GM23338 (cell line): Measurements from ENCODE around the gene DOCK6. TPM values are rescaled to one million over a fixed set of nuclear protein-coding genes. Genes with fewer than 3 reads are reported as not detected.

ENCODE experiments used
- ATAC-seq: fragments of 200-7000 bp; cut with Tn5 transposase; 3 replicates; pipeline ENCODE4 v1.9.1; 2020
- DNase-seq: peaks from one replicate; pipeline ENCODE4 v3.0.0-alpha.2; 2015; ENCODE audit warnings: low spot score
- H2AFZ ChIP-seq: fragments of 200-600 bp; sonication (generic); 2 replicates; pipeline ENCODE4 v1.8.0; 2016; ENCODE audit warnings: antibody characterized with exemption, mild to moderate bottlenecking, moderate library complexity
- H3F3A ChIP-seq: fragments of 200-600 bp; sonication (generic); replicated peaks from 2 replicates; pipeline ENCODE4 v1.8.0; 2017; ENCODE audit warnings: antibody characterized with exemption, mixed run types, low read depth
- H3K27ac ChIP-seq: fragments of 200-600 bp; sonication (generic); 2 replicates; pipeline ENCODE4 v1.6.1; 2016; ENCODE audit warnings: low read depth
- H3K27me3 ChIP-seq: fragments of 200-600 bp; sonication (generic); 2 replicates; pipeline ENCODE4 v1.8.0; 2016; ENCODE audit warnings: mild to moderate bottlenecking, mixed run types, moderate library complexity; ENCODE audit not compliant: insufficient read depth
- H3K36me3 ChIP-seq: fragments of 200-600 bp; sonication (generic); 2 replicates; pipeline ENCODE4 v1.8.0; 2016; ENCODE audit warnings: mild to moderate bottlenecking; ENCODE audit not compliant: insufficient read depth
- H3K4me1 ChIP-seq: fragments of 200-600 bp; sonication (generic); 2 replicates; pipeline ENCODE4 v1.8.0; 2016; ENCODE audit warnings: mild to moderate bottlenecking, moderate library complexity; ENCODE audit not compliant: insufficient read depth
- H3K4me2 ChIP-seq: fragments of 200-600 bp; sonication (generic); 2 replicates; pipeline ENCODE4 v1.7.1; 2017; ENCODE audit warnings: mixed run types
- H3K4me3 ChIP-seq: fragments of 200-600 bp; sonication (generic); 2 replicates; pipeline ENCODE4 v1.6.1; 2016; ENCODE audit warnings: mixed run types
- H3K79me2 ChIP-seq: fragments of 200-600 bp; sonication (generic); replicated peaks from 2 replicates; pipeline ENCODE4 v1.8.0; 2017; ENCODE audit warnings: mild to moderate bottlenecking; ENCODE audit not compliant: insufficient read depth
- H3K9me2 ChIP-seq: fragments of 200-600 bp; sonication (generic); 2 replicates; pipeline ENCODE4 v1.8.0; 2017; ENCODE audit not compliant: insufficient read depth
- H4K20me1 ChIP-seq: fragments of 200-600 bp; sonication (generic); replicated peaks from 2 replicates; pipeline ENCODE4 v1.8.0; 2017; ENCODE audit warnings: mild to moderate bottlenecking; ENCODE audit not compliant: insufficient read depth
- H3K27ac Mint-ChIP-seq: 2 replicates; pipeline ENCODE4 v1.8.0; 2020; ENCODE audit warnings: inconsistent platforms, mild to moderate bottlenecking, moderate library complexity, mixed read lengths
- H3K27me3 Mint-ChIP-seq: 3 replicates; pipeline ENCODE4 v1.8.0; 2022; ENCODE audit warnings: low read depth, mild to moderate bottlenecking, moderate library complexity, mixed read lengths, inconsistent platforms; ENCODE audit not compliant: insufficient read depth, poor library complexity
- H3K36me3 Mint-ChIP-seq: 3 replicates; pipeline ENCODE4 v1.8.0; 2021; ENCODE audit warnings: low read depth, mild to moderate bottlenecking, inconsistent platforms, moderate library complexity, mixed read lengths
- H3K4me1 Mint-ChIP-seq: 3 replicates; pipeline ENCODE4 v1.8.0; 2020; ENCODE audit warnings: mild to moderate bottlenecking, inconsistent platforms, mixed read lengths
- H3K4me3 Mint-ChIP-seq: 3 replicates; pipeline ENCODE4 v1.8.0; 2021; ENCODE audit warnings: moderate library complexity, mild to moderate bottlenecking, inconsistent platforms, mixed read lengths
- H3K9me3 Mint-ChIP-seq: 3 replicates; pipeline ENCODE4 v1.8.0; 2020; ENCODE audit warnings: moderate library complexity, mild to moderate bottlenecking, inconsistent platforms, mixed read lengths
- EZH2 ChIP-seq: fragments of 200-600 bp; sonication (generic); IDR thresholded peaks from one replicate; pipeline ENCODE4 v1.8.0; 2017; ENCODE audit warnings: antibody characterized with exemption, mild to moderate bottlenecking, low read depth; ENCODE audit not compliant: unreplicated experiment
- JUNB ChIP-seq: IDR thresholded peaks from one replicate; pipeline ENCODE4 v1.6.1; 2016; ENCODE audit warnings: antibody characterized with exemption; ENCODE audit not compliant: unreplicated experiment
- STAT1 ChIP-seq: IDR thresholded peaks from one replicate; pipeline ENCODE4 v1.6.1; 2016; ENCODE audit warnings: antibody characterized with exemption; ENCODE audit not compliant: unreplicated experiment
- ZNF114 ChIP-seq: fragments of 250-450 bp; sonication (Bioruptor Pico); IDR thresholded peaks from 2 replicates; pipeline ENCODE4 v1.5.0; 2020; ENCODE audit warnings: mild to moderate bottlenecking, moderate library complexity
- ZNF331 ChIP-seq: fragments of 250-450 bp; sonication (Bioruptor Pico); IDR thresholded peaks from 2 replicates; pipeline ENCODE4 v1.5.0; 2020; ENCODE audit warnings: low read depth, mild to moderate bottlenecking, moderate library complexity
- polyA plus RNA-seq: library from polyadenylated mRNA; unstranded; fragments of >200 nt; fragmentation: Nextera tagmentation; extraction: Ambion mirVana; gene quantifications from 2 replicates; pipeline ENCODE4 v1.2.1, GENCODE V29; 2016
- total RNA-seq: library from RNA; depleted of rRNA; stranded (reverse); fragments of >200 nt; shearing (Covaris generic); gene quantifications from 2 replicates; pipeline ENCODE4 v1.2.3, GENCODE V29; 2014
- TF ChIP-seq, protein P1 (sequence below), 2 experiments: fragments of 200-600 bp in 1 of 2; sonication (generic) in 1 of 2; conservative IDR thresholded peaks; 2 replicates each; pipeline versions ENCODE4 v1.5.1 to v1.6.1; 2016 to 2017; ENCODE audit warnings: antibody characterized with exemption in 2 of 2, low read depth in 2 of 2, mild to moderate bottlenecking in 2 of 2, moderate library complexity in 1 of 2
- TF ChIP-seq, protein P2 (sequence below): IDR thresholded peaks from 2 replicates; pipeline ENCODE4 v1.6.1; 2016; ENCODE audit warnings: antibody characterized with exemption

The DOCK6 gene
- total and polyA plus RNA-seq, 2 experiments from 2014 or later = 34.6 to 49.0 TPM

DNA sequence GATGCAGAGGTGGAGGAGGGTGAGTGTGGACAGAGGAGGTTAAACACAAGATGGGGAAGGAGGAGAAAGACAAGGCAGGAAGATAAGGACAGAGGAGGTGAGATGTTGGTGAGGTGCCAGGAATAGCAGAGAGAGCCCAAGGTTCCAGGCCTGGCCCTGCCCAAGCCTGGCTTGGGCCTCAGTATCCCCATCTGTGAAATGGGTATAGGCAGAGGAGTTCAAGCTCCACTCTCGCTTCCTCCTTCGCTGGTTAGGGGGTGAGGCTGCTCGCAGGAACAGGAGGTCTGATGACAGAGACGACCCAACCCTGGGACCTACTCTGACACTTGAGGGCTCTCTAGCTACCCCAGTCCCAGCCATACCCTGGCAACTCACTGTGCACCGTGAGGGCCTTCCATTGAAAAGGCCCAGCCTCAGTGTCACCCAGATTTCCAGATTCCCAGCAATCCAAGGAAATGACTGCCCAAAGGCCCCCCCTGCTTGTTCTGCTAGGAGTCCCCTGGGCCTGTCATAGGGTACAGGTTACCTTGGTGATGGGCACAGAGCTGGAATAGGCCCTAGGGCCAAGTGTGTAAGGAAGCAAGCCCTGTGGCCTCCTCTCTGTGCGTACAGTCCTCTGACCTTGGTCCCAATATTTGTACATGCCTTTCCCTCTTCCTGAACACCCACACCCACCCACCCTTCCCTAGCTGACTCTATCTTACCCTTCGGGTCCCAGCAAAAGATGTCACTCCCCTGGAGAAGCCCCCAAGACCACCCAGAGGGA lies 31.5 kb downstream of the DOCK6 start:
- H3K4me2 ChIP-seq = no peak overlapping the region
- peaks cover 5% of the 10 kb centered on the region; the same call in 1 of the 3 replicates for H3K4me1 Mint-ChIP-seq
- H3K36me3 ChIP-seq = no peaks in the 10 kb centered on the region; the same call in 1 of the 2 replicates
- H3F3A ChIP-seq = peaks cover 5% of the 10 kb centered on the region
- H3K9me2 ChIP-seq = no peaks in the 10 kb centered on the region
- H3K27me3 ChIP-seq = no peaks in the 10 kb centered on the region
- H3K27ac ChIP-seq = no peak overlapping the region
- no peaks in the 10 kb centered on the region; the same call in 1 of the 2 replicates for H4K20me1 ChIP-seq
- H3K9me3 Mint-ChIP-seq = no peaks in the 10 kb centered on the region; the same call in 2 of the 3 replicates
- H3K27me3 Mint-ChIP-seq = peaks cover 15% of the 10 kb centered on the region
- DNase-seq = no peak
- H3K4me3 Mint-ChIP-seq = no peak overlapping the region; the same call in 2 of the 3 replicates
- H3K79me2 ChIP-seq = no peaks in the 10 kb centered on the region
- TF ChIP-seq ZNF331 = no peak
- TF ChIP-seq JUNB = no peak
- TF ChIP-seq EZH2 = no peak
- TF ChIP-seq, protein P1, sequence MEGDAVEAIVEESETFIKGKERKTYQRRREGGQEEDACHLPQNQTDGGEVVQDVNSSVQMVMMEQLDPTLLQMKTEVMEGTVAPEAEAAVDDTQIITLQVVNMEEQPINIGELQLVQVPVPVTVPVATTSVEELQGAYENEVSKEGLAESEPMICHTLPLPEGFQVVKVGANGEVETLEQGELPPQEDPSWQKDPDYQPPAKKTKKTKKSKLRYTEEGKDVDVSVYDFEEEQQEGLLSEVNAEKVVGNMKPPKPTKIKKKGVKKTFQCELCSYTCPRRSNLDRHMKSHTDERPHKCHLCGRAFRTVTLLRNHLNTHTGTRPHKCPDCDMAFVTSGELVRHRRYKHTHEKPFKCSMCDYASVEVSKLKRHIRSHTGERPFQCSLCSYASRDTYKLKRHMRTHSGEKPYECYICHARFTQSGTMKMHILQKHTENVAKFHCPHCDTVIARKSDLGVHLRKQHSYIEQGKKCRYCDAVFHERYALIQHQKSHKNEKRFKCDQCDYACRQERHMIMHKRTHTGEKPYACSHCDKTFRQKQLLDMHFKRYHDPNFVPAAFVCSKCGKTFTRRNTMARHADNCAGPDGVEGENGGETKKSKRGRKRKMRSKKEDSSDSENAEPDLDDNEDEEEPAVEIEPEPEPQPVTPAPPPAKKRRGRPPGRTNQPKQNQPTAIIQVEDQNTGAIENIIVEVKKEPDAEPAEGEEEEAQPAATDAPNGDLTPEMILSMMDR (conservative IDR thresholded peaks at IDR 0.05; ENCODE audit: low read depth in 2 of 2) = no peak
- TF ChIP-seq STAT1 = no peak
- TF ChIP-seq ZNF114 (CRISPR knock-in tag) = no peak
- ATAC-seq = no peak
- H3K27ac Mint-ChIP-seq = no peak overlapping the region
- peaks cover 29% of the 10 kb centered on the region for H3K36me3 Mint-ChIP-seq
- H3K4me1 ChIP-seq = 0 out of 2 replicates have a peak, but pooled peaks cover 3% of the 10 kb centered on the region
- no peak overlapping the region for H2AFZ ChIP-seq
- H3K4me3 ChIP-seq = no peak overlapping the region

GRCh38 chr19:11227195-11227886 lies 35.0 kb downstream of the DOCK6 start:
- H3K4me2 ChIP-seq = no peak overlapping the region
- Mint-ChIP-seq H3K27me3 (peaks cover 13% of the 10 kb centered on the region), H3K27ac (no peak overlapping the region), H3K36me3 (peaks cover 29% of the 10 kb centered on the region), H3K4me1 (peaks cover 5% of the 10 kb centered on the region; the same call in 1 of the 3 replicates), H3K4me3 (no peak overlapping the region), H3K9me3 (no peaks in the 10 kb centered on the region; the same call in 1 of the 3 replicates)
- no peaks in the 10 kb centered on the region for H3K9me2 ChIP-seq
- peaks cover 7% of the 10 kb centered on the region for H3F3A ChIP-seq
- DNase-seq = peak; percentile 95
- H3K79me2 ChIP-seq = no peaks in the 10 kb centered on the region
- TF ChIP-seq, protein P2, sequence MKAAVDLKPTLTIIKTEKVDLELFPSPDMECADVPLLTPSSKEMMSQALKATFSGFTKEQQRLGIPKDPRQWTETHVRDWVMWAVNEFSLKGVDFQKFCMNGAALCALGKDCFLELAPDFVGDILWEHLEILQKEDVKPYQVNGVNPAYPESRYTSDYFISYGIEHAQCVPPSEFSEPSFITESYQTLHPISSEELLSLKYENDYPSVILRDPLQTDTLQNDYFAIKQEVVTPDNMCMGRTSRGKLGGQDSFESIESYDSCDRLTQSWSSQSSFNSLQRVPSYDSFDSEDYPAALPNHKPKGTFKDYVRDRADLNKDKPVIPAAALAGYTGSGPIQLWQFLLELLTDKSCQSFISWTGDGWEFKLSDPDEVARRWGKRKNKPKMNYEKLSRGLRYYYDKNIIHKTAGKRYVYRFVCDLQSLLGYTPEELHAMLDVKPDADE = no peak
- TF ChIP-seq, protein P1 (conservative IDR thresholded peaks at IDR 0.05; ENCODE audit: low read depth in 2 of 2) = peak; percentile 81 to 86
- no peak overlapping the region for H3K4me3 ChIP-seq
- H3K4me1 ChIP-seq = 0 out of 2 replicates have a peak, but pooled peaks cover 3% of the 10 kb centered on the region
- ATAC-seq = peak; percentile 93
- H3K27me3 ChIP-seq = no peaks in the 10 kb centered on the region
- no peaks in the 10 kb centered on the region; the same call in 1 of the 2 replicates for H4K20me1 ChIP-seq
- no peak overlapping the region for H3K27ac ChIP-seq
- no peak overlapping the region for H2AFZ ChIP-seq
- H3K36me3 ChIP-seq = no peaks in the 10 kb centered on the region
